IMR-90 (cell line): Measurements from ENCODE around the gene IL1F10. TPM values are rescaled to one million over a fixed set of nuclear protein-coding genes. Genes with fewer than 3 reads are reported as not detected.

ENCODE experiments used
- ATAC-seq: fragments of 200-7000 bp; cut with Tn5 transposase; 2 replicates; pipeline ENCODE4 v1.9.1; 2020; ENCODE audit warnings: low read depth, mild to moderate bottlenecking, moderate library complexity
- BruUV-seq: library from RNA; stranded (reverse); fragments of 400-500 nt; replicated peaks from 2 replicates; lab custom pipeline; 2021; lab: Mats Ljungman, UMichigan
- CTCF ChIA-PET: fragments of 300-600 bp; formaldehyde crosslinking; extraction: SDS; loops from one replicate; lab custom pipeline; 2021; ENCODE audit warnings: antibody characterized with exemption; lab: Yijun Ruan, JAX
- POLR2A ChIA-PET: fragments of 300-600 bp; sonication (Branson Sonifier 250); formaldehyde crosslinking; loops from one replicate; lab custom pipeline; 2022; ENCODE audit warnings: antibody characterized with exemption; ENCODE audit not compliant: unreplicated experiment; lab: Charles Lee
- DNase-seq: peaks from one replicate; pipeline ENCODE4 v3.0.0; 2013
- H2AFZ ChIP-seq: replicated peaks from 2 replicates; pipeline ENCODE3; 2013; ENCODE audit warnings: low read length, mild to moderate bottlenecking; ENCODE audit not compliant: poor library complexity
- H2AK5ac ChIP-seq: 2 replicates; pipeline ENCODE4 v1.6.1; 2013; ENCODE audit warnings: low read depth, low read length, inconsistent platforms
- H2AK9ac ChIP-seq: replicated peaks from 2 replicates; pipeline ENCODE3; 2013; ENCODE audit warnings: mild to moderate bottlenecking, low read depth, low read length, moderate library complexity; ENCODE audit not compliant: poor library complexity
- H2BK120ac ChIP-seq: 2 replicates; pipeline ENCODE4 v1.6.1; 2013; ENCODE audit warnings: low read depth, low read length, inconsistent platforms
- H2BK15ac ChIP-seq: 3 replicates; pipeline ENCODE4 v1.6.1; 2013; ENCODE audit warnings: low read depth, low read length, inconsistent platforms
- H2BK20ac ChIP-seq: 2 replicates; pipeline ENCODE4 v1.6.1; 2013; ENCODE audit warnings: low read depth, mild to moderate bottlenecking, inconsistent platforms, low read length, moderate library complexity
- H2BK5ac ChIP-seq: 2 replicates; pipeline ENCODE4 v1.6.1; 2013; ENCODE audit warnings: mild to moderate bottlenecking, low read depth, low read length, inconsistent platforms; ENCODE audit not compliant: poor library complexity, severe bottlenecking
- H3K14ac ChIP-seq: replicated peaks from 2 replicates; pipeline ENCODE4 v1.6.1; 2013; ENCODE audit warnings: low read depth, low read length, inconsistent platforms
- H3K18ac ChIP-seq: 2 replicates; pipeline ENCODE4 v1.6.1; 2013; ENCODE audit warnings: low read depth, low read length, control low read depth
- H3K23ac ChIP-seq: 2 replicates; pipeline ENCODE4 v1.6.1; 2013; ENCODE audit warnings: low read depth, low read length, inconsistent platforms
- H3K27ac ChIP-seq: 2 replicates; pipeline ENCODE4 v1.5.1; 2013; ENCODE audit warnings: mild to moderate bottlenecking, control low read depth, low read length; ENCODE audit not compliant: insufficient read depth
- H3K27me3 ChIP-seq: 2 replicates; pipeline ENCODE4 v1.6.1; 2013; ENCODE audit warnings: low read length; ENCODE audit not compliant: control insufficient read depth, insufficient read depth
- H3K36me3 ChIP-seq: 2 replicates; pipeline ENCODE4 v1.6.1; 2013; ENCODE audit warnings: low read length, mixed read lengths; ENCODE audit not compliant: control insufficient read depth, insufficient read depth
- H3K4ac ChIP-seq: 2 replicates; pipeline ENCODE4 v1.6.1; 2013; ENCODE audit warnings: low read depth, low read length, inconsistent platforms
- H3K4me1 ChIP-seq: 2 replicates; pipeline ENCODE4 v1.6.1; 2013; ENCODE audit warnings: low read length, mixed read lengths; ENCODE audit not compliant: control insufficient read depth, insufficient read depth
- H3K4me2 ChIP-seq: 2 replicates; pipeline ENCODE4 v1.6.1; 2013; ENCODE audit warnings: low read depth, mild to moderate bottlenecking, control low read depth, low read length, moderate library complexity
- H3K4me3 ChIP-seq: 2 replicates; pipeline ENCODE4 v1.5.1; 2013; ENCODE audit warnings: low read depth, mild to moderate bottlenecking, control low read depth, low read length, moderate library complexity; ENCODE audit not compliant: insufficient read depth
- H3K56ac ChIP-seq: 2 replicates; pipeline ENCODE4 v1.6.1; 2013; ENCODE audit warnings: low read length, inconsistent platforms; ENCODE audit not compliant: insufficient read depth; ENCODE audit errors: extremely low read depth
- H3K79me1 ChIP-seq, 2 experiments: 2 replicates each; pipeline ENCODE4 v1.6.1; 2013; ENCODE audit warnings: low read length in 2 of 2, inconsistent platforms in 1 of 2, low read depth in 1 of 2
- H3K9ac ChIP-seq: 2 replicates; pipeline ENCODE4 v1.6.1; 2013; ENCODE audit warnings: low read depth, low read length, control low read depth
- H3K9me1 ChIP-seq: 2 replicates; pipeline ENCODE4 v1.6.1; 2013; ENCODE audit warnings: low read length, inconsistent platforms; ENCODE audit not compliant: insufficient read depth
- H3K9me3 ChIP-seq: 2 replicates; pipeline ENCODE4 v1.6.1; 2013; ENCODE audit warnings: low read length; ENCODE audit not compliant: control insufficient read depth, insufficient read depth
- H4K20me1 ChIP-seq: 2 replicates; pipeline ENCODE4 v1.6.1; 2013; ENCODE audit warnings: low read length, inconsistent platforms; ENCODE audit not compliant: insufficient read depth
- H4K5ac ChIP-seq: 2 replicates; pipeline ENCODE4 v1.6.1; 2013; ENCODE audit warnings: mild to moderate bottlenecking, low read depth, low read length, control low read depth
- H4K8ac ChIP-seq, 2 experiments: 2 replicates each; pipeline ENCODE4 v1.6.1; 2013; ENCODE audit warnings: low read depth in 2 of 2, low read length in 2 of 2, control low read depth in 1 of 2, inconsistent platforms in 1 of 2
- H4K91ac ChIP-seq: 2 replicates; pipeline ENCODE4 v1.6.1; 2013; ENCODE audit warnings: low read depth, low read length, inconsistent platforms; ENCODE audit not compliant: insufficient read depth
- BHLHE40 ChIP-seq: fragments of 150-350 bp; IDR thresholded peaks from 2 replicates; pipeline ENCODE4 v1.6.1; 2016; ENCODE audit warnings: mild to moderate bottlenecking, low read depth, low read length
- CEBPB ChIP-seq: IDR thresholded peaks from 2 replicates; pipeline ENCODE4 v1.6.1; 2012; ENCODE audit warnings: low read depth, low read length, improper control_type of control experiment
- CHD1 ChIP-seq: IDR thresholded peaks from 2 replicates; pipeline ENCODE4 v1.6.1; 2012; ENCODE audit warnings: low read depth, low read length, improper control_type of control experiment
- CTCF ChIP-seq: conservative IDR thresholded peaks from 2 replicates; pipeline ENCODE4 v1.5.1; 2012; ENCODE audit warnings: mild to moderate bottlenecking, low read depth, low read length, improper control_type of control experiment
- ELK1 ChIP-seq: fragments of 150-350 bp; IDR thresholded peaks from 2 replicates; pipeline ENCODE4 v1.6.1; 2016; ENCODE audit warnings: low read depth, mild to moderate bottlenecking, low read length, moderate library complexity, borderline replicate concordance
- FOS ChIP-seq: fragments of 150-350 bp; IDR thresholded peaks from 2 replicates; pipeline ENCODE4 v1.6.1; 2016; ENCODE audit warnings: low read depth, low read length
- MAFK ChIP-seq: IDR thresholded peaks from 2 replicates; pipeline ENCODE4 v1.6.1; 2012; ENCODE audit warnings: low read depth, low read length, improper control_type of control experiment
- MAZ ChIP-seq: IDR thresholded peaks from 2 replicates; pipeline ENCODE4 v1.6.1; 2012; ENCODE audit warnings: low read depth, mild to moderate bottlenecking, low read length, improper control_type of control experiment, moderate library complexity, borderline replicate concordance
- RAD21 ChIP-seq: IDR thresholded peaks from 2 replicates; pipeline ENCODE4 v1.6.1; 2012; ENCODE audit warnings: low read length, improper control_type of control experiment
- RCOR1 ChIP-seq: IDR thresholded peaks from 2 replicates; pipeline ENCODE4 v1.6.1; 2012; ENCODE audit warnings: mild to moderate bottlenecking, low read length, improper control_type of control experiment; ENCODE audit not compliant: insufficient replicate concordance
- RFX5 ChIP-seq: IDR thresholded peaks from 2 replicates; pipeline ENCODE4 v1.8.0; 2012; ENCODE audit warnings: low read depth, mild to moderate bottlenecking, low read length, moderate library complexity
- SMC3 ChIP-seq: fragments of 150-350 bp; IDR thresholded peaks from 2 replicates; pipeline ENCODE4 v1.6.1; 2016; ENCODE audit warnings: low read depth, mild to moderate bottlenecking, antibody characterized with exemption, low read length, moderate library complexity
- WGBS, 2 experiments: methylation state at CpG; one replicate each; pipeline versions ENCODE4 v1.1.5 to v1.1.7; 2013; ENCODE audit warnings: missing lambda C conversion rate in 2 of 2; ENCODE audit not compliant: insufficient read length in 1 of 2; ENCODE audit errors: extremely low coverage in 2 of 2; 5-methylcytosine and 5-hydroxymethylcytosine counted together
- dilution Hi-C: fragments of 300-500 bp; cut with HindIII; formaldehyde crosslinking; loops from one replicate; pipeline ENCODE4 v1.14.3; 2018; ENCODE audit warnings: low sequenced_read_pairs; ENCODE audit not compliant: unreplicated experiment
- in situ Hi-C: fragments of 300-500 bp; cut with MboI; formaldehyde crosslinking; loops from 3 replicates; pipeline ENCODE4 v1.14.3; 2019; ENCODE audit warnings: low sequenced_read_pairs, inconsistent platforms, mixed read lengths
- intact Hi-C: fragments of 100-400 bp; cut with micrococcal nuclease; formaldehyde crosslinking; loops from 2 replicates; pipeline ENCODE4 v1.10.0; 2022
- polyA plus RNA-seq, 3 experiments: library from polyadenylated mRNA; depleted of rRNA; stranded (reverse); fragments of >200 nt; gene quantifications; 2 replicates each; pipeline ENCODE4 v1.2.3, GENCODE V29; 2012; ENCODE audit warnings: low replicate concordance in 1 of 3
- total RNA-seq: library from RNA; depleted of rRNA; stranded (reverse); fragments of >200 nt; gene quantifications from 2 replicates; pipeline ENCODE4 v1.2.3, GENCODE V29; 2012
- TF ChIP-seq, protein P1 (sequence below): fragments of 150-350 bp; IDR thresholded peaks from 2 replicates; pipeline ENCODE4 v1.6.1; 2017; ENCODE audit warnings: mild to moderate bottlenecking, antibody characterized with exemption, low read length, low read depth

The IL1F10 gene
- total and polyA plus RNA-seq, 2 of the 4 experiments (the other 2 are of a cell fraction): not detected

DNA sequence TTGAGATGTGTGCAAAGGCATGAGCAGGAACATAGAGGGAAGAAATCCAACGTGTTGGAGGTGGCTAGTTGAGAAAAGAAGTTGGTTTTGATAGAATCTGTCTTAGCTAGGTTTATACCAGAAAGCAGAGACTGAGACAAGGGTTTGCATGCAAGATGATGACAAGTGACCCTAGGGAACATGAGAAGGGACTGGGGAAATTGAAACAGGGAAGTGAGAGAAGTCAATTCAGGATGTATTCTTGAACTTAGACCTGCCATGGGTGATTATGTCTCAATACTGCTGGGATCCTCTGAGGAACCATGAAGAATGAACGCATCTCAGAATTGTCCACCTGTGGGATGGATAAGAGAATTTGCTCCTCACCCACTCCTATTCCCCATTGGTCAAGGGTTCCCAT is 42.0 kb upstream of the IL1F10 start:
- H3K9me3 ChIP-seq: no peaks in the 10 kb centered on the region
- H3K4me2 ChIP-seq: no peak overlapping the region
- H2AK5ac ChIP-seq: no peak overlapping the region
- H3K14ac ChIP-seq: no peak overlapping the region
- ChIA-PET POLR2A (no interaction called here), CTCF (no interaction called here)
- no peak overlapping the region for H4K5ac ChIP-seq
- no peak overlapping the region for H3K4me3 ChIP-seq
- no peak overlapping the region for H2BK120ac ChIP-seq
- dilution Hi-C loops: no loop called here
- H2AK9ac ChIP-seq: no peak overlapping the region
- no peak overlapping the region for H2BK15ac ChIP-seq
- H2BK5ac ChIP-seq: no peak overlapping the region
- no peaks in the 10 kb centered on the region for H4K20me1 ChIP-seq
- H3K23ac ChIP-seq: no peak overlapping the region
- no peaks in the 10 kb centered on the region for H3K79me1 ChIP-seq
- H3K4me1 ChIP-seq: no peaks in the 10 kb centered on the region
- no peak overlapping the region for H3K4ac ChIP-seq
- in situ Hi-C loops: no loop called here
- H3K18ac ChIP-seq: no peak overlapping the region
- no peak overlapping the region for H2BK20ac ChIP-seq
- BruUV-seq: no TSS peak
- no peak overlapping the region for H4K91ac ChIP-seq
- H3K27me3 ChIP-seq: peaks cover 2% of the 10 kb centered on the region; the same call in 1 of the 2 replicates
- no peak overlapping the region for H3K56ac ChIP-seq
- H3K36me3 ChIP-seq: no peaks in the 10 kb centered on the region
- H3K9ac ChIP-seq: no peak overlapping the region
- no peaks in the 10 kb centered on the region for H3K9me1 ChIP-seq
- 10% methylated on average over 1 of the region's 2 CpGs; no CpG with 5 or more reads in 1 of the 2 experiments for WGBS, 2 experiments
- DNase-seq: no peak
- H3K27ac ChIP-seq: no peak overlapping the region
- no peak for ATAC-seq
- TF ChIP-seq MAFK: no peak
- no peak for TF ChIP-seq RAD21
- no peak for TF ChIP-seq SMC3
- no peak for TF ChIP-seq BHLHE40
- TF ChIP-seq CHD1: no peak
- no peak for TF ChIP-seq CTCF
- TF ChIP-seq, protein P1, sequence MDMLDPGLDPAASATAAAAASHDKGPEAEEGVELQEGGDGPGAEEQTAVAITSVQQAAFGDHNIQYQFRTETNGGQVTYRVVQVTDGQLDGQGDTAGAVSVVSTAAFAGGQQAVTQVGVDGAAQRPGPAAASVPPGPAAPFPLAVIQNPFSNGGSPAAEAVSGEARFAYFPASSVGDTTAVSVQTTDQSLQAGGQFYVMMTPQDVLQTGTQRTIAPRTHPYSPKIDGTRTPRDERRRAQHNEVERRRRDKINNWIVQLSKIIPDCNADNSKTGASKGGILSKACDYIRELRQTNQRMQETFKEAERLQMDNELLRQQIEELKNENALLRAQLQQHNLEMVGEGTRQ: no peak
- TF ChIP-seq RCOR1: no peak
- TF ChIP-seq ELK1: no peak
- TF ChIP-seq CEBPB: no peak
- TF ChIP-seq FOS: no peak
- TF ChIP-seq RFX5: no peak
- no peak for TF ChIP-seq MAZ
- H2AFZ ChIP-seq: no peak overlapping the region
- H4K8ac ChIP-seq: no peak overlapping the region
- intact Hi-C loops: no loop called here
